HEK293T (cell line): Measurements from ENCODE around the gene JAZF1.

Experiments
- ARNT ChIP-seq: fragments of 450-650 bp; IDR thresholded peaks from 2 replicates; pipeline ENCODE4 v1.6.1; 2017; ENCODE audit warnings: mild to moderate bottlenecking
- CTBP1 ChIP-seq: fragments of 450-650 bp; IDR thresholded peaks from 2 replicates; pipeline ENCODE4 v1.6.1; 2016; ENCODE audit warnings: borderline replicate concordance
- ELF4 ChIP-seq: fragments of 450-650 bp; IDR thresholded peaks from 2 replicates; pipeline ENCODE4 v1.6.1; 2017; ENCODE audit warnings: antibody characterized with exemption
- FOXA1 ChIP-seq: fragments of 450-650 bp; IDR thresholded peaks from 2 replicates; pipeline ENCODE4 v1.6.1; 2016; ENCODE audit warnings: mild to moderate bottlenecking
- FOXK2 ChIP-seq: fragments of 450-650 bp; IDR thresholded peaks from 2 replicates; pipeline ENCODE4 v1.6.1; 2016; ENCODE audit warnings: mild to moderate bottlenecking
- FOXM1 ChIP-seq: fragments of 450-650 bp; IDR thresholded peaks from 2 replicates; pipeline ENCODE4 v1.6.1; 2017; ENCODE audit warnings: mild to moderate bottlenecking, borderline replicate concordance
- HDGF ChIP-seq: fragments of 450-650 bp; IDR thresholded peaks from 2 replicates; pipeline ENCODE4 v1.6.1; 2017; ENCODE audit warnings: antibody characterized with exemption, borderline replicate concordance
- L3MBTL2 ChIP-seq: fragments of 450-650 bp; conservative IDR thresholded peaks from 2 replicates; pipeline ENCODE4 v1.6.1; 2016; ENCODE audit warnings: mild to moderate bottlenecking
- LEF1 ChIP-seq: fragments of 450-650 bp; IDR thresholded peaks from 2 replicates; pipeline ENCODE4 v1.6.1; 2017; ENCODE audit warnings: mild to moderate bottlenecking, borderline replicate concordance
- NFRKB ChIP-seq: fragments of 450-650 bp; IDR thresholded peaks from 2 replicates; pipeline ENCODE4 v1.6.1; 2016; ENCODE audit warnings: mild to moderate bottlenecking, moderate library complexity
- SP1 ChIP-seq: fragments of 450-650 bp; IDR thresholded peaks from 2 replicates; pipeline ENCODE4 v1.6.1; 2017
- TARDBP ChIP-seq: fragments of 450-650 bp; IDR thresholded peaks from 2 replicates; pipeline ENCODE4 v1.6.1; 2016
- ZNF384 ChIP-seq: fragments of 450-650 bp; IDR thresholded peaks from 2 replicates; pipeline ENCODE4 v1.6.1; 2016
- TF ChIP-seq, protein P1 (sequence below): fragments of 450-650 bp; IDR thresholded peaks from 2 replicates; pipeline ENCODE4 v1.6.1; 2016

DNA sequence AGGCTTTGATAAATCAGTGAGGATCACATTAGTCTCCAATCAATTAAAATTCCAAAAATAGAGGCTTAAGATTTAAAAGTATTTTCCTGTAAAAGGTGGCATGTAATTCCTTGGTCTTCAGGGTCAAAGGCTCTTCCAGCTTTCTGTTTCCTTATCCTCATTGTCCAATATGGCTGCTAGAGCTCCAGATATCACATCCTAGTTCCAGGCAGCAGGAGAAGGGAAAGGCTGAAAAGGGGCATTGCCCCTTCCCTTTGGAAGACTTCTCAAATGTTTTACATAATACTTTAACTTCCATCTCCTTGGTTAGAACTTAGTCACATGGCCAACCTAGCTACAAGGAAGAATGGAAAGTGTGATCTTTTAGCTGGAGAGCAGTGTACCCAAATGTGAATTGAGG, 39.2 kb upstream of the JAZF1 start:
- TF ChIP-seq SP1: no peak
- TF ChIP-seq FOXM1: no peak
- no peak for TF ChIP-seq ELF4
- TF ChIP-seq LEF1: no peak
- TF ChIP-seq NFRKB: no peak
- TF ChIP-seq FOXK2: no peak
- no peak for TF ChIP-seq ZNF384
- TF ChIP-seq FOXA1: no peak
- TF ChIP-seq, protein P1, sequence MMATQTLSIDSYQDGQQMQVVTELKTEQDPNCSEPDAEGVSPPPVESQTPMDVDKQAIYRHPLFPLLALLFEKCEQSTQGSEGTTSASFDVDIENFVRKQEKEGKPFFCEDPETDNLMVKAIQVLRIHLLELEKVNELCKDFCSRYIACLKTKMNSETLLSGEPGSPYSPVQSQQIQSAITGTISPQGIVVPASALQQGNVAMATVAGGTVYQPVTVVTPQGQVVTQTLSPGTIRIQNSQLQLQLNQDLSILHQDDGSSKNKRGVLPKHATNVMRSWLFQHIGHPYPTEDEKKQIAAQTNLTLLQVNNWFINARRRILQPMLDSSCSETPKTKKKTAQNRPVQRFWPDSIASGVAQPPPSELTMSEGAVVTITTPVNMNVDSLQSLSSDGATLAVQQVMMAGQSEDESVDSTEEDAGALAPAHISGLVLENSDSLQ: no peak
- no peak for TF ChIP-seq CTBP1
- TF ChIP-seq L3MBTL2: no peak
- TF ChIP-seq TARDBP: no peak
- TF ChIP-seq ARNT: no peak
- TF ChIP-seq HDGF: no peak
